Dedifferentiated amniotic fluid mesenchymal stem cell (primary cell): ENCODE data around the gene GNAQ.
"Not testable (repeated sequence)": the region's sequence is repeated elsewhere in the genome, so short reads cannot be mapped to it uniquely, and the experiment has no call there.

ENCODE experiments used
- DNase-seq: peaks from one replicate; pipeline ENCODE4 v3.0.0-alpha.2; 2016; ENCODE audit errors: extremely low spot score

GNAQ gene

GRCh38 chr9:77772646-77773045, 259.0 kb downstream of the GNAQ start:
- DNase-seq, result no peak

GRCh38 chr9:77771171-77771570, 260.4 kb downstream of the GNAQ start:
- DNase-seq, result no peak

GRCh38 chr9:77770340-77770739, 261.3 kb downstream of the GNAQ start:
- no peak for DNase-seq

GRCh38 chr9:77769246-77769645, 262.4 kb downstream of the GNAQ start:
- DNase-seq, result no peak

GRCh38 chr9:77766587-77766986, 265.0 kb downstream of the GNAQ start:
- DNase-seq, result no peak

- no peak for DNase-seq
These were observed 265.8 kb downstream of the GNAQ start for GRCh38 chr9:77765781-77766259.

GRCh38 chr9:77764894-77765780, 266.5 kb downstream of the GNAQ start:
- peak; percentile 55 for DNase-seq

GRCh38 chr9:77763566-77763965, 268.0 kb downstream of the GNAQ start:
- no peak for DNase-seq

- not testable (repeated sequence) for DNase-seq
These were observed 270.7 kb downstream of the GNAQ start for GRCh38 chr9:77760919-77761318.

- no peak for DNase-seq
These were observed 272.2 kb downstream of the GNAQ start for GRCh38 chr9:77759391-77759790.

- no peak for DNase-seq
These were observed 275.2 kb downstream of the GNAQ start for GRCh38 chr9:77756449-77756848.

GRCh38 chr9:77753180-77753579, 278.4 kb downstream of the GNAQ start:
- DNase-seq, result no peak

- DNase-seq, result peak; percentile 75
These were observed 279.1 kb downstream of the GNAQ start for GRCh38 chr9:77752554-77752953.

- peak; percentile 91 for DNase-seq
These were observed 280.1 kb downstream of the GNAQ start for GRCh38 chr9:77751341-77752091.

- no peak for DNase-seq
These were observed 280.6 kb downstream of the GNAQ start for GRCh38 chr9:77750981-77751340.

- no peak for DNase-seq
These were observed 281.3 kb downstream of the GNAQ start for GRCh38 chr9:77750284-77750683.

- DNase-seq, result no peak
These were observed 283.3 kb downstream of the GNAQ start for GRCh38 chr9:77748214-77748772.

- no peak for DNase-seq
These were observed 284.4 kb downstream of the GNAQ start for GRCh38 chr9:77747163-77747562.

GRCh38 chr9:77744841-77745430, 286.7 kb downstream of the GNAQ start:
- DNase-seq, result no peak

GRCh38 chr9:77743386-77743785, 288.2 kb downstream of the GNAQ start:
- no peak for DNase-seq

GRCh38 chr9:77738932-77739331, 292.7 kb downstream of the GNAQ start:
- no peak for DNase-seq

GRCh38 chr9:77735494-77735893, 296.1 kb downstream of the GNAQ start:
- no peak for DNase-seq
